Stimulated activated CD8-positive, alpha-beta memory T cell treated with anti-CD3 and anti-CD28 coated beads, Interleukin-12 subunit alpha, Interleukin-12 subunit beta, amount 100 ng/mL, for 4 hours (primary cell): ENCODE results near the gene LDHD.
A peak's percentile ranks its signal among the peaks of the same experiment; 100 is the strongest.
"Not testable (repeated sequence)": the region's sequence is repeated elsewhere in the genome, so short reads cannot be mapped to it uniquely, and the experiment has no call there.

Experiments
- DNase-seq: peaks from one replicate; pipeline ENCODE4 v3.0.0-alpha.2; 2020; ENCODE audit warnings: low read depth

LDHD gene

GRCh38 chr16:75116081-75116910 lies at the start of gene LDHD:
Gene LDHD (minus strand): TSS chr16:75116780. CDS start chr16:75116720, 60 bp downstream.
- no peak for DNase-seq

- DNase-seq: no peak
Measured at GRCh38 chr16:75160386-75160785, 43.8 kb upstream of the LDHD start.

GRCh38 chr16:75152635-75153034 lies 36.1 kb upstream of the LDHD start:
- DNase-seq: no peak

GRCh38 chr16:75151798-75152197 lies 35.2 kb upstream of the LDHD start:
- DNase-seq: no peak

GRCh38 chr16:75148311-75149195 lies 32.0 kb upstream of the LDHD start, which contains the start of gene ZFP1:
Gene ZFP1 (plus strand): TSS chr16:75148524. CDS start chr16:75152952, 4,428 bp downstream.
- DNase-seq: peak; percentile 92

GRCh38 chr16:75147968-75148310 lies 31.4 kb upstream of the LDHD start:
- no peak for DNase-seq

- DNase-seq: no peak
Measured at GRCh38 chr16:75143941-75144340, 27.4 kb upstream of the LDHD start.

GRCh38 chr16:75139498-75139897 lies 22.9 kb upstream of the LDHD start:
- no peak for DNase-seq

GRCh38 chr16:75138636-75139035 lies 22.1 kb upstream of the LDHD start:
- no peak for DNase-seq

- DNase-seq: no peak
Measured at GRCh38 chr16:75138233-75138632, 21.7 kb upstream of the LDHD start.

GRCh38 chr16:75131081-75131480 lies 14.5 kb upstream of the LDHD start:
- DNase-seq: no peak

GRCh38 chr16:75130150-75130771 lies 13.7 kb upstream of the LDHD start:
- no peak for DNase-seq

GRCh38 chr16:75129421-75130149 lies 13.0 kb upstream of the LDHD start:
- not testable (repeated sequence) for DNase-seq

- no peak for DNase-seq
Measured at GRCh38 chr16:75127713-75128415, 11.3 kb upstream of the LDHD start.

GRCh38 chr16:75122609-75123008 lies 6.0 kb upstream of the LDHD start:
- no peak for DNase-seq

- DNase-seq: no peak
Measured at GRCh38 chr16:75121949-75122568, 5.5 kb upstream of the LDHD start.

- no peak for DNase-seq
Measured at GRCh38 chr16:75120253-75120652, 3.7 kb upstream of the LDHD start.

GRCh38 chr16:75118943-75119539 lies 2.5 kb upstream of the LDHD start:
- no peak for DNase-seq

GRCh38 chr16:75116911-75117245 lies 298 bp upstream of the LDHD start:
- no peak for DNase-seq
